Neural cell (in vitro differentiated cells): ENCODE measurements around the gene ABCB8. TPM values are rescaled to one million over a fixed set of nuclear protein-coding genes. Genes with fewer than 3 reads are reported as not detected.

Experiments used
- H2AFZ ChIP-seq: fragments of 200-600, 300-800 bp; sonication (generic), shearing (Covaris generic); 2 replicates; pipeline ENCODE4 v1.6.0; 2014; ENCODE audit warnings: low read depth, mild to moderate bottlenecking, antibody characterized with exemption, low read length, moderate library complexity
- H3F3A ChIP-seq: fragments of 200-600 bp; shearing (Covaris generic); 2 replicates; pipeline ENCODE4 v1.6.1; 2016; ENCODE audit warnings: mild to moderate bottlenecking, moderate library complexity, mixed read lengths, antibody characterized with exemption, low read length; ENCODE audit not compliant: insufficient read depth, poor library complexity, severe bottlenecking
- H3K27ac ChIP-seq: fragments of 200-600, 300-800 bp; sonication (generic), shearing (Covaris generic); 2 replicates; pipeline ENCODE4 v1.5.1; 2014; ENCODE audit warnings: mild to moderate bottlenecking, low read length, moderate library complexity
- H3K27me3 ChIP-seq: fragments of 300-800, 200-600 bp; sonication (generic), shearing (Covaris generic); 2 replicates; pipeline ENCODE4 v1.6.0; 2014; ENCODE audit warnings: mild to moderate bottlenecking, low read depth, low read length, moderate library complexity; ENCODE audit not compliant: insufficient read depth
- H3K36me3 ChIP-seq: fragments of 300-800, 200-600 bp; sonication (generic), shearing (Covaris generic); 2 replicates; pipeline ENCODE4 v1.5.1; 2014; ENCODE audit warnings: mild to moderate bottlenecking, antibody characterized with exemption, low read length, moderate library complexity; ENCODE audit not compliant: insufficient read depth
- H3K4me2 ChIP-seq: fragments of 300-800, 200-600 bp; sonication (generic), shearing (Covaris generic); 2 replicates; pipeline ENCODE4 v1.6.0; 2014; ENCODE audit warnings: mild to moderate bottlenecking, low read length
- H3K4me3 ChIP-seq: fragments of 300-800, 200-600 bp; sonication (generic), shearing (Covaris generic); 2 replicates; pipeline ENCODE4 v1.5.1; 2014; ENCODE audit warnings: mild to moderate bottlenecking, low read length, moderate library complexity
- H3K79me2 ChIP-seq: fragments of 200-600 bp; shearing (Covaris generic); replicated peaks from 2 replicates; pipeline ENCODE4 v1.6.0; 2014; ENCODE audit warnings: mild to moderate bottlenecking, low read length, moderate library complexity; ENCODE audit not compliant: insufficient read depth
- H3K9ac ChIP-seq: fragments of 300-800, 200-600 bp; sonication (generic), shearing (Covaris generic); 2 replicates; pipeline ENCODE4 v1.6.1; 2016; ENCODE audit warnings: mild to moderate bottlenecking, low read length, mixed read lengths
- H3K9me2 ChIP-seq: fragments of 200-600 bp; shearing (Covaris generic); 2 replicates; pipeline ENCODE4 v1.6.1; 2016; ENCODE audit warnings: mild to moderate bottlenecking, low read length, mixed read lengths; ENCODE audit not compliant: insufficient read depth
- H3K9me3 ChIP-seq: fragments of 200-600, 300-800 bp; sonication (generic), shearing (Covaris generic); 2 replicates; pipeline ENCODE4 v1.6.1; 2016; ENCODE audit warnings: mild to moderate bottlenecking, mixed run types, low read length, moderate library complexity, mixed read lengths
- H4K20me1 ChIP-seq: fragments of 200-600 bp; shearing (Covaris generic); 2 replicates; pipeline ENCODE4 v1.6.1; 2016; ENCODE audit warnings: mild to moderate bottlenecking, mixed run types; ENCODE audit not compliant: insufficient read depth
- EP300 ChIP-seq: fragments of 450-650 bp; conservative IDR thresholded peaks from 2 replicates; pipeline ENCODE4 v1.6.1; 2014; ENCODE audit warnings: antibody characterized with exemption, mild to moderate bottlenecking, moderate library complexity; ENCODE audit not compliant: poor library complexity, severe bottlenecking
- EZH2 ChIP-seq: fragments of 200-600, 300-800 bp; shearing (Covaris generic), sonication (generic); IDR thresholded peaks from 2 replicates; pipeline ENCODE4 v1.6.1; 2014; ENCODE audit warnings: antibody characterized with exemption, low read length, borderline replicate concordance, mild to moderate bottlenecking; ENCODE audit not compliant: insufficient read depth, poor library complexity, severe bottlenecking
- MXI1 ChIP-seq: fragments of 450-650 bp; conservative IDR thresholded peaks from 2 replicates; pipeline ENCODE4 v1.6.1; 2014; ENCODE audit warnings: antibody characterized with exemption, mild to moderate bottlenecking; ENCODE audit not compliant: poor library complexity, severe bottlenecking
- POLR2AphosphoS5 ChIP-seq: IDR thresholded peaks from 2 replicates; pipeline ENCODE4 v1.6.1; 2012
- RAD21 ChIP-seq: fragments of 450-650 bp; conservative IDR thresholded peaks from 2 replicates; pipeline ENCODE4 v1.6.1; 2014; ENCODE audit warnings: antibody characterized with exemption, mild to moderate bottlenecking, moderate library complexity
- SMC3 ChIP-seq: fragments of 450-650 bp; conservative IDR thresholded peaks from 2 replicates; pipeline ENCODE4 v1.6.1; 2014; ENCODE audit warnings: antibody characterized with exemption, mild to moderate bottlenecking, moderate library complexity; ENCODE audit not compliant: poor library complexity
- TAF1 ChIP-seq: IDR thresholded peaks from 2 replicates; pipeline ENCODE4 v1.6.1; 2012; ENCODE audit warnings: low read depth
- polyA plus RNA-seq: library from polyadenylated mRNA; depleted of rRNA; stranded (reverse); fragments of >200 nt; gene quantifications from 2 replicates; pipeline ENCODE4 v1.2.3, GENCODE V29; 2014
- TF ChIP-seq, protein P1 (sequence below): fragments of 450-650 bp; IDR thresholded peaks from 2 replicates; pipeline ENCODE4 v1.5.1; 2014; ENCODE audit warnings: antibody characterized with exemption, mild to moderate bottlenecking, moderate library complexity; ENCODE audit not compliant: poor library complexity, severe bottlenecking
- TF ChIP-seq, protein P2 (sequence below): IDR thresholded peaks from 2 replicates; pipeline ENCODE4 v1.6.1; 2012; ENCODE audit warnings: borderline replicate concordance

ABCB8 gene
- polyA plus RNA-seq, 1 donor from 2014 or later: 40.5 TPM

DNA sequence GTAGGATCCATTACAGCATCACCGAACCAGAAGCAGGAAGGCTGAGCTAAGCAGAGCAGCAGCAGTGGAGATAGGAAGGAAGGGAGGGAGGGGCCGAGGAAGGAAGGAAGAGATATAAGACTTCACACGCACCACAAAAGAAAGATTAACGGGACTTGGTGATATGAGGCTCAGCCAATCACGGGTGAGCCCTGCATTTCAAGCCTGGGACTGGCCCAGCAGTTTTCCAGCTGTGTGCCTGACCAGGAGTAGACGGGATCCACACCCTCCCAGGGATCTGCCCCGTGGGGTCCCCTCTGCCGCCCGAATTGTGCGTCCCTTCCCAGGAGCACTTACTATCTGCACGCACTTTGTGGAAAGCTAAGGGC, 20.1 kb upstream of the ABCB8 start:
- no peak overlapping the region for H3K27ac ChIP-seq
- H3K4me3 ChIP-seq: no peak overlapping the region
- H3K79me2 ChIP-seq: no peaks in the 10 kb centered on the region
- no peaks in the 10 kb centered on the region for H3K9me2 ChIP-seq
- no peak overlapping the region for H3K4me2 ChIP-seq
- no peak for TF ChIP-seq RAD21
- TF ChIP-seq, protein P1, sequence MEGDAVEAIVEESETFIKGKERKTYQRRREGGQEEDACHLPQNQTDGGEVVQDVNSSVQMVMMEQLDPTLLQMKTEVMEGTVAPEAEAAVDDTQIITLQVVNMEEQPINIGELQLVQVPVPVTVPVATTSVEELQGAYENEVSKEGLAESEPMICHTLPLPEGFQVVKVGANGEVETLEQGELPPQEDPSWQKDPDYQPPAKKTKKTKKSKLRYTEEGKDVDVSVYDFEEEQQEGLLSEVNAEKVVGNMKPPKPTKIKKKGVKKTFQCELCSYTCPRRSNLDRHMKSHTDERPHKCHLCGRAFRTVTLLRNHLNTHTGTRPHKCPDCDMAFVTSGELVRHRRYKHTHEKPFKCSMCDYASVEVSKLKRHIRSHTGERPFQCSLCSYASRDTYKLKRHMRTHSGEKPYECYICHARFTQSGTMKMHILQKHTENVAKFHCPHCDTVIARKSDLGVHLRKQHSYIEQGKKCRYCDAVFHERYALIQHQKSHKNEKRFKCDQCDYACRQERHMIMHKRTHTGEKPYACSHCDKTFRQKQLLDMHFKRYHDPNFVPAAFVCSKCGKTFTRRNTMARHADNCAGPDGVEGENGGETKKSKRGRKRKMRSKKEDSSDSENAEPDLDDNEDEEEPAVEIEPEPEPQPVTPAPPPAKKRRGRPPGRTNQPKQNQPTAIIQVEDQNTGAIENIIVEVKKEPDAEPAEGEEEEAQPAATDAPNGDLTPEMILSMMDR: no peak
- TF ChIP-seq EZH2: no peak
- no peak for TF ChIP-seq POLR2AphosphoS5
- no peak for TF ChIP-seq TAF1
- TF ChIP-seq SMC3: no peak
- no peak for TF ChIP-seq EP300
- no peak for TF ChIP-seq MXI1
- TF ChIP-seq, protein P2, sequence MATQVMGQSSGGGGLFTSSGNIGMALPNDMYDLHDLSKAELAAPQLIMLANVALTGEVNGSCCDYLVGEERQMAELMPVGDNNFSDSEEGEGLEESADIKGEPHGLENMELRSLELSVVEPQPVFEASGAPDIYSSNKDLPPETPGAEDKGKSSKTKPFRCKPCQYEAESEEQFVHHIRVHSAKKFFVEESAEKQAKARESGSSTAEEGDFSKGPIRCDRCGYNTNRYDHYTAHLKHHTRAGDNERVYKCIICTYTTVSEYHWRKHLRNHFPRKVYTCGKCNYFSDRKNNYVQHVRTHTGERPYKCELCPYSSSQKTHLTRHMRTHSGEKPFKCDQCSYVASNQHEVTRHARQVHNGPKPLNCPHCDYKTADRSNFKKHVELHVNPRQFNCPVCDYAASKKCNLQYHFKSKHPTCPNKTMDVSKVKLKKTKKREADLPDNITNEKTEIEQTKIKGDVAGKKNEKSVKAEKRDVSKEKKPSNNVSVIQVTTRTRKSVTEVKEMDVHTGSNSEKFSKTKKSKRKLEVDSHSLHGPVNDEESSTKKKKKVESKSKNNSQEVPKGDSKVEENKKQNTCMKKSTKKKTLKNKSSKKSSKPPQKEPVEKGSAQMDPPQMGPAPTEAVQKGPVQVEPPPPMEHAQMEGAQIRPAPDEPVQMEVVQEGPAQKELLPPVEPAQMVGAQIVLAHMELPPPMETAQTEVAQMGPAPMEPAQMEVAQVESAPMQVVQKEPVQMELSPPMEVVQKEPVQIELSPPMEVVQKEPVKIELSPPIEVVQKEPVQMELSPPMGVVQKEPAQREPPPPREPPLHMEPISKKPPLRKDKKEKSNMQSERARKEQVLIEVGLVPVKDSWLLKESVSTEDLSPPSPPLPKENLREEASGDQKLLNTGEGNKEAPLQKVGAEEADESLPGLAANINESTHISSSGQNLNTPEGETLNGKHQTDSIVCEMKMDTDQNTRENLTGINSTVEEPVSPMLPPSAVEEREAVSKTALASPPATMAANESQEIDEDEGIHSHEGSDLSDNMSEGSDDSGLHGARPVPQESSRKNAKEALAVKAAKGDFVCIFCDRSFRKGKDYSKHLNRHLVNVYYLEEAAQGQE: no peak
- no peaks in the 10 kb centered on the region for H3F3A ChIP-seq
- no peaks in the 10 kb centered on the region for H3K27me3 ChIP-seq
- H4K20me1 ChIP-seq: no peaks in the 10 kb centered on the region
- no peaks in the 10 kb centered on the region for H3K36me3 ChIP-seq
- H3K9me3 ChIP-seq: no peaks in the 10 kb centered on the region
- H2AFZ ChIP-seq: no peak overlapping the region
- no peak overlapping the region for H3K9ac ChIP-seq

DNA sequence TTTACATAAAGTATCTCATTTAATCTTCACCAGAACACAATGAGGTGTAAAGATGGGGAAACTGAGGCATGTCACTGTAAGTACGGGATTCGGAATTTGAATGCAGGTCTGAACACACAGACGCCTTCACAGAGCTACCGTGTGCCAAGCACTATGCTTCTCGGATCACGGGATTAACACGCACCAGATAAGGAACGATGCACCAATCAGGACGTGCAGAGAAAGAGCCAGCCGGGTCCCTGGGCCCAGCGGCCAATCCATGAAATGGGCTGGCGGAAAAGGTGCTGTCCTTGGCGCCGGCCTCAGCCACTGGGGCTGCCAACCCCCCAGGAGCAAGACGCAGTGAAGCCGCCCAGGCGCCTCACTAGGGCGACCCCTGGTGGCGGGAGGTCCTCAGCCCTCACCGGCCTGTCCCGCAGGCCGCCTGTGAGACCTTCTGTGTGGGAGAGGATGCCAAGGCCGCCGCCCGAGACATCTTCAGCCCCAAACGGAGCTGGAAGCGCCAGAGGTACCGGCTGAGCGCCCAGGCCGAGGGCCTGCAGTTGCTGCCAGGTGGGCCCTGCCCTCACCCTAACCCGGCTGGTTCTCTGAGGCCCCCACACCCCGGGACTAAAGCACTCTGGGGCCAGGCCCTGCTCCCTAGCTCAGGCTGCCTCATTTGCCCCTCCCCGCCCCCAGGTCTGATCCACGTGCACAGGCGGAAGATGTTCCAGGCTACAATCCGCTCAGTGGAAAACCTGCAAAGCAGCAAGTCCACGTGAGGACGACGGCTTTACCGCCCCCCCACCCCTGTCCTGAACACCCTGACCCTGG, 19.5 kb upstream of the ABCB8 start:
- Histone ChIP-seq H3K9me2 (no peaks in the 10 kb centered on the region), H3K27ac (no peak overlapping the region), H3F3A (no peaks in the 10 kb centered on the region), H3K4me2 (no peak overlapping the region), H2AFZ (no peak overlapping the region), H3K9me3 (no peaks in the 10 kb centered on the region), H3K79me2 (no peaks in the 10 kb centered on the region), H3K27me3 (no peaks in the 10 kb centered on the region), H4K20me1 (no peaks in the 10 kb centered on the region), H3K4me3 (no peak overlapping the region), H3K9ac (no peak overlapping the region), H3K36me3 (no peaks in the 10 kb centered on the region)
- TF ChIP-seq SMC3 (no peak), POLR2AphosphoS5 (no peak), MXI1 (no peak), EP300 (no peak)
- TF ChIP-seq, protein P1: peak; percentile 27
